NCI-H510A treated with DMSO at 0.1 percent for 48 hours (cell line): ENCODE measurements around the gene EDIL3.
"Not testable (repeated sequence)": the region's sequence is repeated elsewhere in the genome, so short reads cannot be mapped to it uniquely, and the experiment has no call there.

Experiments
- DNase-seq: peaks from one replicate; lab custom pipeline; 2025; lab: John Stamatoyannopoulos, UW

Gene EDIL3

GRCh38 chr5:84063041-84063440 is 321.6 kb downstream of the EDIL3 start:
- DNase-seq: no peak

- DNase-seq: no peak
Measured at GRCh38 chr5:84059672-84060071, 325.0 kb downstream of the EDIL3 start.

DNA sequence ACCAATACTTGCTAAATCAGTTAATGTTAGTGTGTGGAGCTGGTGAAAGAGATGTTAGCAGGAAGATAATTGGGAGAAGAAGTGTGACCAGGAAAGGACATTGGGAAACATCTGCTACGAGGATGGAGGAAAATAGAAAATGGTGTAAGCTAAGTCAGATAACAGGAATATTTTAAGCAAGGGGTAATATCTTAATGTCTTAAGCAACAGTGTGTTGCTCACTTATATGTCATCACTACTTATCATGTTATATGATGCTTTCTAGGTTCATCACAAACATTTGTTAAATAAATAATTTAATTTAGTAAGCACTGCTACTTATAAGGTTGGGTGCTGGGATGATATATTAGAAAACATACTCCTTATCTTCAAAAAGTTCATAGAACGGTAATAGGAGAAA is 326.1 kb downstream of the EDIL3 start:
- DNase-seq: no peak

DNA sequence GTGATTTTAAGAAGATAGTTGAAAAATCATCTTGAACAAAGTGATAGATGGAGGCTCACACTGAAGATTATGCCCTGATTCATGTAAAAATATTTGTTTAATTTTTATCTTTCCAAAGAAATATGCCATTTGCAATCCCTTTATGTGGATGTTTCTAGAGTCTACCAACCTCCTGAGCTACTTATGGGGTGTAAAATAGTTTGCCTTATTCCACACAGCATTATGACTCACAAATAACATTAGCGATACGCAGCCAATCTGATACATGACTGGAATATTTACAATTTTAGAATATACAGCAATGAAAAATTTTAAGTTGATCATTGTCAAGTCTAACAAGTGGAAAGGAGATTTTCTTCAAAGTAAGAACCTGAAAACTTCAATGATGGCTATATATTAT is 327.5 kb downstream of the EDIL3 start:
- no peak for DNase-seq

DNA sequence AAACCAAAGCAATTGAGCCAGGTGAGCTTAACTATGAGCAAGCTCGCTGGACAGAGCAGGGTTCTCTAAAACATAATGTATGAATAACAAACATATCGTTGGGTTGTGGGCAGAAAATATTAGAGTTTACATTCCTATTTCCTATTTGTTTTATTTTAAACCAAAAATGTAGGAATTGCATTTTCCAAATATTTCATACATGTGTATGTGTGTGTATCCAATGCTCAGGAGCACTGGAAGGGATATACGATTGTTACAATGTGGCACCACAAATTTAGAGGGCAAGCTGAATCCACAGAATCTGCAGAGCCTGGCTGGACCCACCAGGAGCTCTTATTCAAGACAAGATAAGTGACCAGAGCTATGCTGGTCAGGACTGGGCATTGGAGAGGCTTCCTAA is 338.7 kb downstream of the EDIL3 start:
- DNase-seq: no peak

DNA sequence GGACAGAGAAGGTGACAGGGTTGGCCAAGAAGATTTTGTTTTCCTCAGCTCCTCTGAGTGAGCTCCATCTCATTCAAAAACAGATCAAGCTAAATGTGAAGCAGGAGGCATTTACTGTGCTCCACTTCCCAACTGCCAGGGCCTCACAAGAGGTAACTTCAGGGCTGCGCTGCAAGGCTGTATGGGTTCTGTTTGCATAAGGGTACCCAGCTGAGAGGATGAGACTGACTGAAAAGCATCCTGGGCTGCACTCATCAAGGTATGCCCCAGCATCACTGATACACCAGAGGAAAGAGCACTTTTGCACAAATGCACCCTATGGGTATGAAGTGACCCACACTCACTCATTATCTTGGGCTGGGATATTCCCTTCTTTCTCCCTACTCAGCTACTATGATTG is 347.8 kb downstream of the EDIL3 start:
- no peak for DNase-seq

DNA sequence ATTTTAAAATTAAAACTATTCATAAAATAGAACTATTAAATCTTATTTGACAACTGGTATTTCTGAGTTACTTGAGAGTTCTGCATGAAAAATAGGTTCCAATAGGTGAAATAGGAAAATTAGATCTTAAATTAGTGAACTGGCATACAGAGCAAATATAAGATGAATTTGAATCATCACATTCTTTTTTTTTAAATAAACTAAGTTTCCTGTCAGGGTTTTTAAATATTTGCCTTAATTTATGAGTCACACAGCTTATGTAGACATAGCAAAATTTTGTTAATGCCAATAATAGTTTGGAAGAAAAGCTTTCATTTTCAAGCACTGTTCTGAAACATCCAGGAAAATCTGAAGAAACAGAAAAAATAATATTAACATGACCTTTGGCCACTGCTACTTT is 352.4 kb downstream of the EDIL3 start:
- no peak for DNase-seq

DNA sequence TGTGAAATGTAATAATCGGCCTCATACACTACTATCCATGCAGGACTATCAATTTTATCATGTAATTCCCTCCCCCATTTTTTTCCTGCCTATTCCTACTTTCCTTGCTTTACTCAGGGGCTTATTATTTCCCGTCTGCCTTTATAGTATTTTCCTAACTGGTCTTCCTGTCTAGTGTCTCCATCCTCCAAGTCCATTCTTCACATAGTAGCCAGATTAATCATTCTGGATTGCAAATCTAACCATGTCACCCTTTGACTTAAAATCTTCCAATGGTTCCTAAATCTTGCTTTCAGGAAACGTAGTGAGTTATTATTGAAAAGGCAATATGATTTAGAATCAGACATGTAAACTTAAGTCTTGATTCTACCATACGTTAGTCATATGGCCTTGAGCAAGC is 356.6 kb downstream of the EDIL3 start:
- DNase-seq: no peak

- DNase-seq: not testable (repeated sequence)
Measured at GRCh38 chr5:84018521-84018920, 366.2 kb downstream of the EDIL3 start.

DNA sequence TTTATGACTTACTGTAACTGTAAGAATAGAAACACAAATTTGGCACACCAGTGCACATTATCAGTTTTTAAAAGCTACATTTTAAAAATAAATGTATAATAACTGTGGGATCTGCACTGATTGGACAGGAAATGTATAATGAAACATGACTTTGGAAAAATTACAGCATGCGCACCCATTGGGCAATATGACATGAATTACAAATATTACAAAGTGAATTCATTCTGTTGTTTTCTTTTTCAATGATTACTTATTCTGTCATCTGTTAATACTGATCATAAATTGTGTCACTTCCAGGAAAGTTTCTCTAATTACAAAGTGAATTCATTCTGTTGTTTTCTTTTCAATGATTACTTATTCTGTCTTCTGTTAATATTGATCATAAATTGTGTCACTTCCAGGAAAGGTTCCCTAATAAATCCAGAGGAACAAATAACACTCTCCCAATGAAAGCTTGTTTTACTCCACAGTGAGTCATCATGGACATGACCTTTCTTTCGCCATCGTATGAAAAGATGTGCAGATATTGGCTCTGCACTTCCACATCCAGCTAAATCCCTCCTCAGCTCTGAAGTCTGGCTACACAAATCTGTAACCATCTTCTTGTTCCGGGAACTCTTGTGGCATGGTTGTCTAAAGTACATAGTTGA is 367.0 kb downstream of the EDIL3 start:
- no peak for DNase-seq

- DNase-seq: no peak
Measured at GRCh38 chr5:84016085-84016484, 368.6 kb downstream of the EDIL3 start.

- no peak for DNase-seq
Measured at GRCh38 chr5:84014966-84015365, 369.7 kb downstream of the EDIL3 start.

DNA sequence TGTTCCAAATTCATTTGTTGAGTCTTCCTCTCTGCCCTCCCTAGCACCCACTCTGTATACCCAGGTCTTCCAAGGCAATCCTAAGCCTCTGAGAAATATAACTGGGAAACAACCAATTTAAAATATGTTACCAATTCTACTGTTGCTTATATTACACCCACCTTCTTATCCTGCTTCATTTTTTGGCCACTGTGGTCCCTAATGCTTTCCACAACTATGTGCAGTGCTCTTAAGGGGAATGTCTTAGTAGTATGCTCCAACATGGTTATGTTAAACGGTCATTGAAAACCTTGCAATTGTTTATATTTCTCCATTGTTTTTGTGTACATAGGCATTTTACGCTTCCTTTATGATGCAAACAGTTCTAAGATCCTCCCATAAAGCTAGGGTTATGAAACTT is 390.9 kb downstream of the EDIL3 start:
- no peak for DNase-seq

GRCh38 chr5:83991566-83992224 is 393.0 kb downstream of the EDIL3 start:
- no peak for DNase-seq

GRCh38 chr5:83988293-83988685 is 396.4 kb downstream of the EDIL3 start:
- DNase-seq: no peak

- DNase-seq: no peak
Measured at GRCh38 chr5:83987513-83988292, 397.0 kb downstream of the EDIL3 start.

GRCh38 chr5:83983852-83984251 is 400.8 kb downstream of the EDIL3 start:
- DNase-seq: no peak

DNA sequence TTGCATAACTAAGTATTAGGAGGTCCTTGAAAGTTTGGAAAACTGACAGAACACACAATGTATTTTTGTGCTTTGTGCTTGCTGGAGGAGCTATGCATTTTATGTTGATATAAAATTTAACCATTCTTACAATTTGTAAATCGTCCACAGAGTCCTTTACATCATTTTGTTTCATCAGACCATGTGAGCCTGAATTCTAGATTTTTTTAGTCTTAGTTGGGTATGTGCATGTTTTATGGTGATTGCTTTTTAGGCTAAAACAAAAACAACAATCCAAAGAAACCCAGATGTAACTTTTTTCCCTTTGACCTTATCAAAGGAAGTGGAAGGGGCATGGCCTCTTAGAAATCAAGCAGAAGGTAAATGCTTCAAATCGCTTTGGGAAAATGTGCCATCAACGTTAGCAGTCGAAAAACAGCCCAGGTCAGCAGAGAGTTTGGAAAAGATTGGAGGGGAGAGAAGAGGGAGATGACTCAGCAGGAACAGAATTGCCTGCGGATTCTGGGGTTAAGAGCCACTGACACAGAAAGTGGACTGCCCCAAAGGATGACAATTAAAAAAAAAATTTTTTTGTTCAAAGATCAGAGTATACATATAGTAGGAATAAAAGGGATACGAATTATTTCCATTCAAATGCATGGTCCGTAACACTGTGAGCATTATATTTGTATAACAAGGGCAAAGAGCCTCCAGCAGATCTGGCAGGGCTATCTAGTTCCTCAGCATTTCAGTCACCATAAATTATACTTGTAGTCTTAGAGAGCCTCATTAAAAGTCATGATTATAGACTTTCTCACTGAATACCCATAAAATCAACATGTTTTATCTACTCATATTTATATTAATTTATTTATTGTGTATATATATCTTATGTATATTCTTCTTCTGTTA is 410.5 kb downstream of the EDIL3 start:
- DNase-seq: no peak

DNA sequence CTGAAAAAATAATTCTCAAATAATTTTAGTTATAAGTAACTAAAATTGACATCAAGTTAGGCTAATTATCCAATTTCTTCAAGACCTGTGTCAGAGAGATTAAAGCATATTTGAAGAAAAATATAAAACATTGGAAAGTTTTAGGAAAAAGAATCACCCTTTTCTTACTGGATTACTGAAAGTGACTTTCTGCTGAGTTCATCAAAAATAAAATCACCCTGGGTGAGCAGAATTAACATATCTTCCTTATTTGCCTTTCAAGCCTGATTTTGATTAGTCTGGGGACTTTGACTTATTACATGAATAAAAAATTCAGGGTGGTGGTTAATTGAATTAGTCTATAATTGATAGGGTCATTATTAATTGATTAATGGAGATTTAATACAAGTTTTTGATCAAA is 411.8 kb downstream of the EDIL3 start:
- no peak for DNase-seq

DNA sequence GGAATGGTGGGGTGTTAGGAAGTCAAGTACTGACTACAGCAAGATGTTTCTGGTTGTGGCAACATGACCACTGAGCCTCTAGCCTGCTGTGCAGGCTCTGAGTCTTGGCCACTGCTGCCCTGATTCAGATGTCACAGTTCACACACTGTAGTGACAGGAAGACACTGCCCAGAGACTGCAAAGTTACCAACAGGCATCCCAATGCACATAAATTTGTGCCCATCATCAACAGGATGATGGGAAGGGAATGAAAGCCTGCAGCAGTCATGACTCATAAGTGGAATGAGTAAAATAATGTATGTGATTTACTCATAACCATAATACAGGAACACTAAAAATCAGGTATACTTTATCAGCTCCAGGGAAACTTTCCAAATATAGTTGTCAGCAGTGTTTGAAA is 412.4 kb downstream of the EDIL3 start:
- DNase-seq: no peak

DNA sequence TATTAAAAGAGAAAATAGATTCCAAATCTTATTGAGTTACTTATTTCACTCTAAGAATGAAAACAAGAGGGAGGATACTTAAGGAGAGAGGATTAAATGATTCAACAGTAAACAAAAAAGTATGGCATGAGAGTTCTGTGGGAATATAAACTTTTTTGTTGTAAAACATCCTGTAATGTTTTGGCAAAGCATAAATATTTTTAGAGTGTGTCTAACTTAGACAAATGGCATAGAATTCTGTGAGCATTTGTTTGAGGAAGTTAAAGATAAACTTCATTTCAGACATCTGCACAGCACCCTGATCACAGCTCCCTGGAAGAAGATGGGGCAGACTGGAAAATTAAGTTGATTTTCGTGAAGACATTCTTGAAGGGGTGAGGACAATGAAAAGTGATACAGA is 417.3 kb downstream of the EDIL3 start:
- DNase-seq: no peak

GRCh38 chr5:83965441-83965840 is 419.2 kb downstream of the EDIL3 start:
- DNase-seq: no peak
